SK-N-SH (cell line): Measurements from ENCODE around the gene ZNF836. TPM values are rescaled to one million over a fixed set of nuclear protein-coding genes. Genes with fewer than 3 reads are reported as not detected.
"Not testable (repeated sequence)": the region's sequence is repeated elsewhere in the genome, so short reads cannot be mapped to it uniquely, and the experiment has no call there.

Source experiments
- CTCF ChIA-PET: fragments of 300-600, 350-600 bp; formaldehyde crosslinking; extraction: SDS; loops from one replicate; lab custom pipeline; 2021; lab: Yijun Ruan, JAX
- POLR2A ChIA-PET: fragments of 350-600 bp; sonication (Branson Sonifier 250); formaldehyde crosslinking; extraction: SDS; loops from one replicate; lab custom pipeline; 2020; ENCODE audit warnings: antibody characterized with exemption, inconsistent platforms; lab: Yijun Ruan, JAX
- DNase-seq: peaks from one replicate; pipeline ENCODE4 v3.0.0; 2012
- H2AFZ ChIP-seq: fragments of 200-600 bp; sonication (generic); 2 replicates; pipeline ENCODE4 v1.8.1; 2016; ENCODE audit warnings: antibody characterized with exemption, mild to moderate bottlenecking, low read depth
- H3F3A ChIP-seq: fragments of 200-600 bp; sonication (generic); replicated peaks from 2 replicates; pipeline ENCODE3; 2016; ENCODE audit warnings: antibody characterized with exemption, mild to moderate bottlenecking; ENCODE audit not compliant: insufficient read depth
- H3K27ac ChIP-seq, 2 experiments: fragments of 200-500 bp in 1 of 2; fragments of 200-600 bp in 1 of 2; sonication (Bioruptor generic) in 1 of 2; sonication (generic), shearing (Covaris generic) in 1 of 2; 2 replicates each; pipeline versions ENCODE4 v1.5.1 to v1.6.1; 2014 to 2016; ENCODE audit warnings: low read depth in 2 of 2, inconsistent platforms in 1 of 2, low read length in 1 of 2, mild to moderate bottlenecking in 1 of 2, mixed read lengths in 1 of 2
- H3K27me3 ChIP-seq: fragments of 200-600 bp; sonication (generic), shearing (Covaris generic); 2 replicates; pipeline ENCODE4 v1.6.1; 2016; ENCODE audit warnings: mixed run types; ENCODE audit not compliant: insufficient read depth
- H3K36me3 ChIP-seq, 2 experiments: fragments of 200-500 bp in 1 of 2; fragments of 200-600 bp in 1 of 2; sonication (Bioruptor generic) in 1 of 2; sonication (generic) in 1 of 2; replicated peaks in 1 of 2; 2 replicates each; pipeline versions ENCODE3 to v1.5.1; 2014 to 2016; ENCODE audit warnings: low read length in 1 of 2, mild to moderate bottlenecking in 1 of 2; ENCODE audit not compliant: insufficient read depth in 2 of 2, control insufficient read depth in 1 of 2
- H3K4me1 ChIP-seq, 2 experiments: fragments of 200-500 bp in 1 of 2; fragments of 200-600 bp in 1 of 2; sonication (Bioruptor generic) in 1 of 2; sonication (generic), shearing (Covaris generic) in 1 of 2; 2 replicates each; pipeline versions ENCODE4 v1.5.1 to v1.6.1; 2014 to 2016; ENCODE audit warnings: low read depth in 1 of 2, low read length in 1 of 2, mixed run types in 1 of 2; ENCODE audit not compliant: insufficient read depth in 2 of 2, control insufficient read depth in 1 of 2
- H3K4me2 ChIP-seq: fragments of 200-600 bp; sonication (generic), shearing (Covaris generic); 2 replicates; pipeline ENCODE4 v1.6.1; 2017; ENCODE audit warnings: mixed run types
- H3K4me3 ChIP-seq, 2 experiments: fragments of 200-500 bp in 1 of 2; fragments of 200-600 bp in 1 of 2; sonication (Bioruptor generic) in 1 of 2; sonication (generic), shearing (Covaris generic) in 1 of 2; 2 replicates each; pipeline versions ENCODE4 v1.5.1 to v1.8.1; 2014 to 2016; ENCODE audit warnings: low read depth in 2 of 2, inconsistent platforms in 1 of 2, low read length in 1 of 2, mild to moderate bottlenecking in 1 of 2, mixed read lengths in 1 of 2, moderate library complexity in 1 of 2
- H3K79me2 ChIP-seq: fragments of 200-600 bp; sonication (generic); 2 replicates; pipeline ENCODE4 v1.8.1; 2017; ENCODE audit warnings: mild to moderate bottlenecking; ENCODE audit not compliant: insufficient read depth
- H3K9ac ChIP-seq: fragments of 200-600 bp; sonication (generic); 2 replicates; pipeline ENCODE4 v1.6.1; 2017; ENCODE audit warnings: mixed run types
- H3K9me2 ChIP-seq: fragments of 200-600 bp; sonication (generic); 2 replicates; pipeline ENCODE4 v1.6.1; 2017; ENCODE audit warnings: mixed run types
- H3K9me3 ChIP-seq: fragments of 200-600 bp; sonication (generic); 2 replicates; pipeline ENCODE4 v1.6.1; 2017; ENCODE audit warnings: mixed run types, mild to moderate bottlenecking, moderate library complexity
- H4K20me1 ChIP-seq: fragments of 200-600 bp; sonication (generic); 2 replicates; pipeline ENCODE4 v1.6.1; 2017; ENCODE audit warnings: mild to moderate bottlenecking, mixed run types; ENCODE audit not compliant: insufficient read depth
- EP300 ChIP-seq, 2 experiments: IDR thresholded peaks; 2 replicates each; pipeline versions ENCODE4 v1.4.0 to v1.6.1; 2012; ENCODE audit warnings: borderline replicate concordance in 1 of 2, low read depth in 1 of 2, low read length in 1 of 2
- EZH2phosphoT487 ChIP-seq: fragments of 200-600 bp; sonication (generic); IDR thresholded peaks from 2 replicates; pipeline ENCODE4 v1.6.1; 2017; ENCODE audit warnings: low read depth, mixed run types, mild to moderate bottlenecking, antibody characterized with exemption, moderate library complexity, borderline replicate concordance
- FOSL2 ChIP-seq: IDR thresholded peaks from 2 replicates; pipeline ENCODE4 v1.4.0; 2012; ENCODE audit warnings: low read depth, mild to moderate bottlenecking, moderate library complexity, borderline replicate concordance
- FOXM1 ChIP-seq: IDR thresholded peaks from 2 replicates; pipeline ENCODE4 v1.4.0; 2012; ENCODE audit warnings: low read depth, mild to moderate bottlenecking
- GABPA ChIP-seq: IDR thresholded peaks from 2 replicates; pipeline ENCODE4 v1.4.0; 2012; ENCODE audit warnings: low read depth, mild to moderate bottlenecking
- GATA2 ChIP-seq: sonication (generic); formaldehyde crosslinking; IDR thresholded peaks from 2 replicates; pipeline ENCODE4 v1.5.0; 2020; ENCODE audit warnings: mild to moderate bottlenecking, missing genetic modification reagents
- MXI1 ChIP-seq: IDR thresholded peaks from 2 replicates; pipeline ENCODE4 v1.6.1; 2012; ENCODE audit warnings: mild to moderate bottlenecking, low read depth, low read length, improper control_type of control experiment
- NFIC ChIP-seq: IDR thresholded peaks from 2 replicates; pipeline ENCODE4 v1.4.0; 2012; ENCODE audit warnings: borderline replicate concordance
- NRF1 ChIP-seq: IDR thresholded peaks from 2 replicates; pipeline ENCODE4 v1.6.1; 2012; ENCODE audit warnings: low read depth, mild to moderate bottlenecking, low read length
- RCOR1 ChIP-seq: fragments of 150-350 bp; IDR thresholded peaks from 2 replicates; pipeline ENCODE4 v1.6.1; 2017; ENCODE audit warnings: antibody characterized with exemption, low read length
- SIN3A ChIP-seq: IDR thresholded peaks from 2 replicates; pipeline ENCODE4 v1.6.1; 2012; ENCODE audit warnings: low read depth, mild to moderate bottlenecking, low read length, moderate library complexity, borderline replicate concordance
- SMC3 ChIP-seq: IDR thresholded peaks from 2 replicates; pipeline ENCODE4 v1.6.1; 2012; ENCODE audit warnings: low read depth, low read length, improper control_type of control experiment
- WGBS: methylation state at CpG from one replicate; pipeline ENCODE4 v1.1.6; 2017; ENCODE audit warnings: low lambda C conversion rate; 5-methylcytosine and 5-hydroxymethylcytosine counted together
- polyA plus RNA-seq, 3 experiments: library from polyadenylated mRNA; depleted of rRNA; stranded (reverse); fragments of >200 nt; gene quantifications; 2 replicates each; pipeline ENCODE4 v1.2.3, GENCODE V29; 2012
- TF ChIP-seq, protein P1 (sequence below): IDR thresholded peaks from 2 replicates; pipeline ENCODE4; 2012
- TF ChIP-seq, protein P2 (sequence below): IDR thresholded peaks from 2 replicates; pipeline ENCODE4 v1.6.1; 2012; ENCODE audit warnings: mild to moderate bottlenecking, low read depth, low read length, moderate library complexity

Gene ZNF836
- polyA plus RNA-seq, 1 of the 3 experiments (the other 2 are of a cell fraction), result 2.3 TPM

DNA sequence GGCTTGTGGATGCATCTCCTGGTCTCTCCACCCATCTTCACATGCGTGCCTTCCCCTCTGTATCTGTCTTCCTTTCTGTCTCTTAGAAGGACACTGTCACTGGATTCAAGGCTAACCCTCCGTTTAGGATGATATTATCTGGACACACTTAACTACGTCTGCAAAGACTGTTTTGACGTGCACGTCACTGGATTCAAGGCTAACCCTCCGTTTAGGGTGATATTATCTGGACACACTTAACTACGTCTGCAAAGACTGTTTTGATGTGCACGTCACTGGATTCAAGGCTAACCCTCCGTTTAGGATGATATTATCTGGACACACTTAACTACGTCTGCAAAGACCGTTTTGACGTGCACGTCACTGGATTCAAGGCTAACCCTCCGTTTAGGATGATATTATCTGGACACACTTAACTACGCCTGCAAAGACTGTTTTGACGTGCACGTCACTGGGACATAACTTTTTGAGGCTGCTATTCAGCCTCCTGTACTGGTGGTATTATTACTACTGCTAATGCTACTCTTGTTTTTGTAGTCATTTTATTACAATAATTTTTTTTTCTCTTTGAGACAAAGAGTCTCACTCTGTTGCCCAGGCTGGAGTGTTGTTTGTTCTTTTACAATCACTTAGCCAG lies 29.5 kb upstream of the ZNF836 start:
- peak overlapping the region in 1 of 2 experiments; percentile 52; a peak in 1 of 4 replicates for H3K27ac ChIP-seq
- H3K9me3 ChIP-seq, CTCF ChIA-PET: not testable (repeated sequence)
- TF ChIP-seq GATA2 (CRISPR knock-in tag), result 0 out of 2 replicates have a peak, but pooled peaks have one; percentile 13
- TF ChIP-seq, all 33 proteins: peak for 1; not testable (repeated sequence) for 32
- Histone ChIP-seq H3K79me2 (peaks cover 93% of the 10 kb centered on the region), H4K20me1 (peaks cover 53% of the 10 kb centered on the region), H3K4me1 (peaks cover 2 to 14% of the 10 kb centered on the region in 2 experiments; a peak in 2 of 4 replicates), H3K36me3 (peaks cover 39 to 68% of the 10 kb centered on the region in 2 experiments)
- H2AFZ ChIP-seq, H3K4me3 ChIP-seq, H3K9ac ChIP-seq, H3F3A ChIP-seq, DNase-seq, POLR2A ChIA-PET, H3K9me2 ChIP-seq, H3K27me3 ChIP-seq, H3K4me2 ChIP-seq: not testable (repeated sequence)
- 82% methylated on average over 17 of the region's 17 CpGs for WGBS

DNA sequence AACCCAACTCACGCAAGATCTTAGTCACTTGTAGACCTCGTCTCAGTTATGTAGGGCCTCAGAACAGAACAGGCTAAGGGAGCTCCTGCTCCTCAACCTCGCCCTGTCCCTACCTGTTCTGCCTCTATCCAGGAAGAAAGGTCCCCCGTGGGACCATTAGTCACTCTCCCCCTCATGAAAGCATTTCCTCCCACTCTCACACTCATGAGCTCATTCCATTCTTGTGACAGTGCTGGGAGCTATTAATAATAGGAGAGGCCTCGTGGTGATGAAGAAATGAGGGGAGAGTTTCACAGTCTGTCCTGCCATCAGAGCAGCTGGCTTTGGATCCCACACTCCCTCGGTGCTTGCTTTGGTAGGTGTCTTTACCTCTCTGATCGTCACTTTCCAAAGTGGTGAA lies 28.6 kb upstream of the ZNF836 start:
- H2AFZ ChIP-seq, result no peak overlapping the region
- no peaks in the 10 kb centered on the region for H3K9me3 ChIP-seq
- CTCF ChIA-PET, result no interaction called here
- TF ChIP-seq SMC3 (no peak), FOSL2 (peak; percentile 25; the same call in 1 of the 2 replicates)
- TF ChIP-seq, all 33 proteins: peak for 1
- POLR2A ChIA-PET, result interaction anchor here (0.6 kb wide), 1 partner anchor 28 kb away, joined by 3 read pairs; no protein-coding TSS in a partner anchor
- Histone ChIP-seq H4K20me1 (peaks cover 55% of the 10 kb centered on the region), H3K27me3 (no peaks in the 10 kb centered on the region), H3K9ac (no peak overlapping the region), H3K4me1 (peaks cover 2 to 14% of the 10 kb centered on the region in 2 experiments; a peak in 2 of 4 replicates), H3K79me2 (peaks cover 94% of the 10 kb centered on the region), H3K9me2 (no peaks in the 10 kb centered on the region), H3K27ac (peak overlapping the region in 1 of 2 experiments; percentile 52; a peak in 3 of 4 replicates), H3K36me3 (peaks cover 39 to 68% of the 10 kb centered on the region in 2 experiments), H3K4me3 (no peak overlapping the region), H3F3A (peaks cover 6% of the 10 kb centered on the region), H3K4me2 (no peak overlapping the region; the same call in 1 of the 2 replicates)
- no peak for DNase-seq
- WGBS, result 73% methylated on average over 7 of the region's 7 CpGs

DNA sequence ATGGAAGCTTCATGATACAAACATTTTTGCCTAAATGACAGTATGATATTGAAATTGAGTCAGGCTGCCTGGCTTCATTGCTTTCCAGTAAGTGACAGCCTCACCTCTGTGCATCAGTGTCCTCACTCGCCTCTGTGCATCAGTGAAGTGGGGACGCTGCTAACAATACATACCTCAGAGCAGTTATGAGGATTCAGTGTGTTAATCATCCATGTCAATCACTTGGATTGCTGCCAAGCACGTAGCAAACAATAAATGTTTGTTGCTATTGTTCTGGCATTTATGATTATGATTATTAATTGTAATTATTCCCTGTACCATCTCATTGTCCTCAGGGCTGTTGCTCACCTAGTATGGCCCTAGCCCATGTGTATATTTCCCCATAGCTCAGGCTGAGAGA lies 27.3 kb upstream of the ZNF836 start:
- peaks cover 67% of the 10 kb centered on the region for H4K20me1 ChIP-seq
- POLR2A ChIA-PET, result interaction anchor here (1.1 kb wide), 1 partner anchor 9 kb away, joined by 3 read pairs; the partner anchor contains the start of gene PPP2R1A
- H3K79me2 ChIP-seq, result peaks cover 96% of the 10 kb centered on the region
- H3K4me2 ChIP-seq, result no peak overlapping the region
- peaks cover 6% of the 10 kb centered on the region for H3F3A ChIP-seq
- peaks cover 2 to 14% of the 10 kb centered on the region in 2 experiments; a peak in 2 of 4 replicates for H3K4me1 ChIP-seq
- peaks cover 39 to 55% of the 10 kb centered on the region in 2 experiments for H3K36me3 ChIP-seq
- no peak overlapping the region for H3K4me3 ChIP-seq
- no peaks in the 10 kb centered on the region for H3K27me3 ChIP-seq
- H3K9ac ChIP-seq, result no peak overlapping the region
- H2AFZ ChIP-seq, result no peak overlapping the region
- CTCF ChIA-PET, result interaction anchor here (1.5 kb wide), 1 partner anchor 59 kb away, joined by 4 read pairs; the partner anchor contains the start of gene ZNF616
- no peaks in the 10 kb centered on the region for H3K9me2 ChIP-seq
- no peak overlapping the region for H3K27ac ChIP-seq
- DNase-seq, result no peak
- 77% methylated on average over 3 of the region's 3 CpGs for WGBS
- TF ChIP-seq EP300 (IDR thresholded peaks at IDR 0.05; ENCODE audit: borderline replicate concordance in 1 of 2, low read depth in 1 of 2, low read length in 1 of 2) (no peak), FOXM1 (no peak), SIN3A (no peak), EZH2phosphoT487 (no peak), NRF1 (no peak), GABPA (no peak), RCOR1 (no peak), MXI1 (no peak), FOSL2 (no peak), NFIC (no peak), SMC3 (no peak)
- TF ChIP-seq, protein P1, sequence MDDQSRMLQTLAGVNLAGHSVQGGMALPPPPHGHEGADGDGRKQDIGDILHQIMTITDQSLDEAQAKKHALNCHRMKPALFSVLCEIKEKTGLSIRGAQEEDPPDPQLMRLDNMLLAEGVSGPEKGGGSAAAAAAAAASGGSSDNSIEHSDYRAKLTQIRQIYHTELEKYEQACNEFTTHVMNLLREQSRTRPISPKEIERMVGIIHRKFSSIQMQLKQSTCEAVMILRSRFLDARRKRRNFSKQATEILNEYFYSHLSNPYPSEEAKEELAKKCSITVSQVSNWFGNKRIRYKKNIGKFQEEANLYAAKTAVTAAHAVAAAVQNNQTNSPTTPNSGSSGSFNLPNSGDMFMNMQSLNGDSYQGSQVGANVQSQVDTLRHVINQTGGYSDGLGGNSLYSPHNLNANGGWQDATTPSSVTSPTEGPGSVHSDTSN, result no peak
- TF ChIP-seq, protein P2, sequence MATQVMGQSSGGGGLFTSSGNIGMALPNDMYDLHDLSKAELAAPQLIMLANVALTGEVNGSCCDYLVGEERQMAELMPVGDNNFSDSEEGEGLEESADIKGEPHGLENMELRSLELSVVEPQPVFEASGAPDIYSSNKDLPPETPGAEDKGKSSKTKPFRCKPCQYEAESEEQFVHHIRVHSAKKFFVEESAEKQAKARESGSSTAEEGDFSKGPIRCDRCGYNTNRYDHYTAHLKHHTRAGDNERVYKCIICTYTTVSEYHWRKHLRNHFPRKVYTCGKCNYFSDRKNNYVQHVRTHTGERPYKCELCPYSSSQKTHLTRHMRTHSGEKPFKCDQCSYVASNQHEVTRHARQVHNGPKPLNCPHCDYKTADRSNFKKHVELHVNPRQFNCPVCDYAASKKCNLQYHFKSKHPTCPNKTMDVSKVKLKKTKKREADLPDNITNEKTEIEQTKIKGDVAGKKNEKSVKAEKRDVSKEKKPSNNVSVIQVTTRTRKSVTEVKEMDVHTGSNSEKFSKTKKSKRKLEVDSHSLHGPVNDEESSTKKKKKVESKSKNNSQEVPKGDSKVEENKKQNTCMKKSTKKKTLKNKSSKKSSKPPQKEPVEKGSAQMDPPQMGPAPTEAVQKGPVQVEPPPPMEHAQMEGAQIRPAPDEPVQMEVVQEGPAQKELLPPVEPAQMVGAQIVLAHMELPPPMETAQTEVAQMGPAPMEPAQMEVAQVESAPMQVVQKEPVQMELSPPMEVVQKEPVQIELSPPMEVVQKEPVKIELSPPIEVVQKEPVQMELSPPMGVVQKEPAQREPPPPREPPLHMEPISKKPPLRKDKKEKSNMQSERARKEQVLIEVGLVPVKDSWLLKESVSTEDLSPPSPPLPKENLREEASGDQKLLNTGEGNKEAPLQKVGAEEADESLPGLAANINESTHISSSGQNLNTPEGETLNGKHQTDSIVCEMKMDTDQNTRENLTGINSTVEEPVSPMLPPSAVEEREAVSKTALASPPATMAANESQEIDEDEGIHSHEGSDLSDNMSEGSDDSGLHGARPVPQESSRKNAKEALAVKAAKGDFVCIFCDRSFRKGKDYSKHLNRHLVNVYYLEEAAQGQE, result no peak
- no peaks in the 10 kb centered on the region for H3K9me3 ChIP-seq
